ENCODE data around the gene CDH22.

CDH22 gene

GRCh38 chr20:46235077-46235476 is 73.2 kb downstream of the CDH22 start:
- DNase-seq, result no peak

GRCh38 chr20:46233701-46234100 is 74.6 kb downstream of the CDH22 start:
- no peak for DNase-seq

DNA sequence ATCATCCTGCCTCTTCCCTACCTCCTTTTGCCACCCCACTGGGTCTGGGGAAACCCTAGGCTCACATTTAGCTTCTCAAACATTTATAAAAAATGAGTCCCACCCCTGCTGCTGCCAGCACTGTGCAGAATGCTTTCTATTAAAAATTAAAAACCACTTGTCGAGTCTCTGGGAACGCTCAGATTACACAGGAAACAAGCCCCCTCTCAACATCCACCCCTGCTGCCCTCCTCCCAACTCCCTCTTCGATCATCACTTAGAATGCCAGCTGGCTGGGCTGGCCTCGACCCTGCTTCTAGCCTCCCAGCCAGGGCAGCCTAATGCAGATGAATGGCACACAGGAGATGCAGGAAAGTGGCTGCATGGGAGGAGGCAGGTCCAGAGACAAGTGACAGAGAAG is 75.8 kb downstream of the CDH22 start:
- no peak for DNase-seq

GRCh38 chr20:46230801-46231282 is 77.5 kb downstream of the CDH22 start:
- DNase-seq, result peak; percentile 51

- no peak for DNase-seq
Observed at GRCh38 chr20:46230106-46230491, 78.2 kb downstream of the CDH22 start.

GRCh38 chr20:46229478-46230105 is 78.7 kb downstream of the CDH22 start:
- DNase-seq, result no peak

DNA sequence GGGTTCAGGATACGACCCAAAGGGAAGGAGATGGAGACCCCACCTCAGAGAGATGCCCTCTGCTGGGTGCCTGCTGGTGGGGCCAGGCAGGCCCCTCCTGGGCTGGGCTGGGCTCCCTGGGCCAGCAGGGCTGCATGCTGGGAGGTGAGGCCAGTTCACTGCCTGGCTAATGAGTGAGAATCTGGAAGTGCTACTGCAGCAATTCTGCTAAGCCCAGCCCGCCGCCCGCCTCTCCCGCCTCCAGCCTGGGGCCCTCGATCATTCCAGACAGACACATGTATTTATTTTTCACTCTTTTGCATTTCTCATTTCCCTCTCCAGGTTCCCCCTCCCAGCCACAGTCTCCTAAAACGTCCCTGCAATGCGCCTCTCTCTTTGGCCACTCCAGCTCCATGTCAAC is 79.6 kb downstream of the CDH22 start:
- no peak for DNase-seq

DNA sequence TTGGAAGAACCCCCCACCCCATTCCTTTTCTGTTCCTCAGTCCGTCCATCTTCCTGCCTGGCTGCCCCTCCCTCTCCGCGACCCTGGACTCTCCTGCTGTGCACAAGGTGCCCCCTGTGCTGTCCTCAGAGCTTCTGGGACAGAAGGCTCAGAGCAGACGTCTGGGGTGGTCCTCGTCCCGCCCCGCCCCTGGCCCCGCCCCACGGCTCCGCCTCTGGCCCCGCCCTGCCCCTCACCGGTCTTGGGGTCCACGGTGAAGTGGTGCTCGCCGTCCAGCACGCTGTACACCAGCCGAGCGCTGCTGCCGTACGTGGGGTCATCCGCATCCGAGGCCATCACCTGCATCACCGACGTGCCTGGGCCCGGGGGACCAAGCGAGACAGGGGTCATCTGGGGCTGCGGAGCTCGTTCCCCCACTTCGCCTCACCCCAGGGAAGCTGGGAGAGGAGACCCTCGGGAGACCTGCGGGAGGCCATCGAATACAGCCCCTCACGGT is 81.0 kb downstream of the CDH22 start:
- DNase-seq, result no peak

DNA sequence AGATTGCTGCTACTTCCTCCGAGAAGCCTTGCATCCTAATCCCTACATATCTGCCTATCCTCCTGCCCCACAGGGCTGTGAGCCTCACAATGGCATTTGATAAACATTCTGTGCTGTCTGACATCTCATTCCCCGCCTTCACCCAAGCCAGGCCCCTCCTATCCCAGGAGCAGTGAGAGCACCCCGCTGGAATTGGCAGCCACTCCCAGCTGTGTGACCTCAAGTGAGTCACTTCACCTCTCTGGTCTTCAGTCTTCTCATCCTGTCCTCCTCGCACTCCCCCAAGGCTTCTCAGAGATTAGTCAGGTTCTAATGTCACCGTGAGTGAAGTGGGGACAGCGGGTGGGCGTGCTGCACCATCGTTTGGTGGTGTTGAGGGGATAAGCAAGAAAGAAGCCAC is 81.7 kb downstream of the CDH22 start:
- no peak for DNase-seq

- no peak for DNase-seq
Observed at GRCh38 chr20:46222521-46223007, 85.7 kb downstream of the CDH22 start.

GRCh38 chr20:46221256-46221833 is 87.0 kb downstream of the CDH22 start:
- no peak for DNase-seq

DNA sequence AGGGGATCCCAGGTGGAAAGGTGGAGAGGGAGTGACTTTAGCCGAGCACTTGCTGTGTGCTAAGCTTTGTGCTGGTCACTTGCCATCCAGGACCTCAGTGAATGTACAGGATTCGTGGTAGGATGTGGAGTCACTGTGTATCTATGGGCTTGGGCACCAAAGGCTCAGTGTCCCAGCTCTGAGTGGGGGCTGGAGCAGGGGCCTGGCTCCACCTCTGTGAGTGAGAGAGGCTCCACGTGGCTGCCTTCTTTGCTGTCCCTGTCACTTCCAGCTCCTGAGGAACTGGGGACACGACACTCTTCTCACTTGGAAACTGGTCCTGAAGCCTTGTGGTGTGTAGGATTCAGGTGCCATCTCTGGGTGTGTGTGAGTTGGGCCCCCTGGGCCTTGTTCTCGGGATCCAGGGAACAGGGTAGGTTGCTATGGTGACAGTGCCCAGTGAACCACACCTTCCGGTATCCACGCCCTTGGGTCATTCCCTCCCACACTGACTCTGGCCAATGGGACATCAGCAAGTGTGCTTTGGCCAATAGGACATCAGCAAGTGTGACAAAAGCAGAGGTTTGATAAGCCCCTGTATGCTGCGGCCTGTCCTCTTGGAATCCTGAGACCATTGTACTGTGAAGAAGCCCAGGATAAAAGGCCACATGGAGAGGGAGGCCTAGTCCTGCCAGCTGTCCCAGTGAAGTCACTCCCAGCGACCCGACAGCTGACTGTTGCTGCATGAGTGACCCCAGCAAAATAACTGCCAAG is 87.7 kb downstream of the CDH22 start:
- peak; percentile 50 for DNase-seq

DNA sequence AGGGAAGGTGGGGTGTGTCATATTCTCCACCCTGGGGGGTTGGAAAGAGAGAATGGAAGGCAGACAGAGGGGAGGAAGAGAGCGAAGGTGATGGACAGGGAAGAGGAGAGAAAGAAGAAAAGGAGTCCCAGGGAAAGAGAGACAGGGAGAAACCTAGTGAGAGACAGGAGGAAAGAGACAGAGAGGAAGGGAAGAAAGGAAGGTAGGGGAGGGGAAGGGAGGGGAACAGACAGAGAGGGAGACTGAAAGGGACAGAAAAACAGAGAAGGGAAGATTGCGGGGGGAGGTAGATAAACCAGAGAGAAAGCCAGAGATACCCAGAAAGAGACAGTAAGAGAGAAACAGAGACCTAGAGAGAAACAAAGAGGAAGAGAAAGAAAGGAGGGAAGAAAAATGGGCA is 88.4 kb downstream of the CDH22 start:
- DNase-seq, result no peak

DNA sequence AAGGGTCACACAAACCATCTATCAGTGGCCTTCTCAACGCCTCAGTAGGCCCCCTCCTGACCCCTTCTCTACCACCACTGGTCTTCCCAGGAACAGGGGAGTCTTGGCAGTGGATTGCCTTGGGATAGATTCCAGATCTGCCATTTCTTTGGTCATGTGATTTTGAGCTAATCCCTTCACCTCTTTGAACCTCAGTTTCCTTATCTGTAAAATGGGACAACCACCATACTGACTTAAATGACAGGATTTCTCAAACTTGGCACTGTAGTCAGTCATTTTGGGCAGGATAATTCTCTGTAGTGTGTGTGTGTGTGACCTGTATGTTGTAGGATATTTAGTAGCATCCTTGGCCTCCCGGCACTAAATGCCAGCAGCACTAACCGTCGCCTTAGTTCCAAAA is 89.1 kb downstream of the CDH22 start:
- no peak for DNase-seq

DNA sequence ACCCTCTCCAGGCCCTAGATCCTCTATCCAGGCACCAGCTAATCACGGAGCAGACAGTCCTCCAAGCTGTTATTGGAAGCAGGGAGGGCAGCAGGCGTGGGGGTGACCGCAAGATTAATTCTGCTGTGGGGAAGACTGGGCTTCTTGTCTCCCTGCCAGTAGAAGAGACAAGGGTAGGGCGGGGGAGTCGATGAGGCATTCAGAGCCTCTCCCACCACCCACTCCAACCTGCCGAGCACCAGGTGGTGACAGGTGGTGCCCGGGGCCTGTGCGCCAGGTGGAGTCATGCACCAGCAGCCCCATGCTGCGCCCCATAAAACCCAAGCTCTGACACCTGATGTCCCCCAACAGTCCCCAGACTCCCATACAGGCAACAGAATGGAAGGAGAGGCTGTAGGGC is 89.6 kb downstream of the CDH22 start:
- DNase-seq, result no peak

DNA sequence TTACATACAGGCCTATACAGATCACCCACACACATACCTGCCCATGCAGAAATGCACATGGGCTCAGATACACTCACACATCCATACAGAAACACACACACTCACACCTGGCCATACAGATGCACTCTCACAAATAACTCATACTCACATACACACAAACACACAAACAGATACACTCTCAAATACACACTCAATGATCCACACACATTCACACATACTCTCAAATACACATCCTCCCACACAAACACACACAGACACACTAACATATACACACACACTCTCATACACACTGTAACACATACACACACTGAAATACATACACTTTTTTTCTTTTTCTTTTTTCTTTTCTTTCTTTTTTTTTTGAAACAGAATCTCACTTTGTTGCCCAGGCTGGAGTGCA is 90.7 kb downstream of the CDH22 start:
- no peak for DNase-seq

- DNase-seq, result no peak
Observed at GRCh38 chr20:46216770-46217464, 91.4 kb downstream of the CDH22 start.

DNA sequence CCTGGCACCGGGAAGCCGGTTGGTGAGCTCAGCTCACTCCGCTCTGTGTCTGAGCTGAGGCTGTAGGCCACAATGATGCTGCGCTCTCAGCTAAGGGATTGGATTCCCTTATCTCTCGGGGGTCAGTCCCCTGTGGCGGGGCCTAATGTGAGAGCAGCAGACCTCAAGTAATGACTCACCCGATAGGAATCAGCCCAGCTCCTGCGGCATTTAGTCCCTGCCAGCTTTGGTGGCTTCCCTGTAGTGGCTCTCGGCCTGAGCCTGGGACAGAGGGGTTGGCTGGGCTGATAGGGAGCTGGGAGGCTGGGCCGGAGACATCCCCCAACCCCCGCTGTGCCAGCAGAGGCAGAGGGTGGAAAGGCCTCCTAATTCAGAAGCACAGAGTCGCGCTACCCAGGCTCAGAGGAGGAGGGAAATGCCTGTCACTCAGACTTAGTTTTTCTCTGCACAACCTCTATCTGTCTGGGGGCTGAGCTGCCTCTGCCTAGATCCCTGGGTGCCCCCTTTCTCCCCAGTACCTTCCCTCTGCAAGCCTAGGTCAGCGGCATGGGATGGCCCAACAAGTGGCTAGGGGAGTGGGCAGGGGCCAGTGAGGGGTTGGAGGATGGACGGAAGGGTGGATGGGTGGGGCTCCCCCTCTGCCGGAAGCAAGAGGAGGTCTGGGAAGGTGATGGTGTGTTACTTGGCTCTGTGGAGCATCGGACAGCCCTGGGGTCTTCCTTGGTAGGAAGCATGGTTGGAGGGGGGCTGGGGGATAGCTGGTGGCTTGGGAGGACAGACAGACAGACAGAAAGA is 92.2 kb downstream of the CDH22 start:
- DNase-seq, result no peak

DNA sequence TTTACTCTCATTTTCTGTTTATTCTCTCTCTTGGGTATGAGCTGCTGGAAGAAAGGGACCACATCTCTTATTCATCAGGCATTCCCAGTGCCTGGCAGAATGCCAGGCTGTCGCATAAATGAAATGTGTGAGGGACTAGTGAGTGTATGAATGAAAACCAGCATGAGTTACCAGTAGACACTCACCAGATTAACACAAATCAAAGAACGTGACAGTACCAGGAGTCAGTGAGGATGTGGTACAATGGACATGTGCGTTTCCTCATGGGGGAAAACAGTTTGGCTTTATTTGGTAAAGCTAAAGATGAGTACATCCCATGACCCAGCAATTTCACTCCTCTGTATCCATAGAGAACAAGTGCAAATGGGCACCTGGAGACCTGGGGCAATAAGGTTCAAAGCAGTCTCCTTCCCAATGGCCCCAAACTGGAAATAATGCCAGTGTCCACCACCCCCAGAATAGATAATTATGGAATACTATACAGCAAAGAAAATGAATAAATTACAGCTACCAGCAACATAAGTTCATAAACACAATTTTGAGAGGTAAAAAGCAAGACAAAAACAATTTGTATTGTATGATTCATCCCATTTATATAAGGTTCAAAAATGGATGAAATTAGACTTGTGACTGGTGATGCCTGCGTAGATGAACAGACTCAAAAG is 93.3 kb downstream of the CDH22 start:
- DNase-seq, result no peak

DNA sequence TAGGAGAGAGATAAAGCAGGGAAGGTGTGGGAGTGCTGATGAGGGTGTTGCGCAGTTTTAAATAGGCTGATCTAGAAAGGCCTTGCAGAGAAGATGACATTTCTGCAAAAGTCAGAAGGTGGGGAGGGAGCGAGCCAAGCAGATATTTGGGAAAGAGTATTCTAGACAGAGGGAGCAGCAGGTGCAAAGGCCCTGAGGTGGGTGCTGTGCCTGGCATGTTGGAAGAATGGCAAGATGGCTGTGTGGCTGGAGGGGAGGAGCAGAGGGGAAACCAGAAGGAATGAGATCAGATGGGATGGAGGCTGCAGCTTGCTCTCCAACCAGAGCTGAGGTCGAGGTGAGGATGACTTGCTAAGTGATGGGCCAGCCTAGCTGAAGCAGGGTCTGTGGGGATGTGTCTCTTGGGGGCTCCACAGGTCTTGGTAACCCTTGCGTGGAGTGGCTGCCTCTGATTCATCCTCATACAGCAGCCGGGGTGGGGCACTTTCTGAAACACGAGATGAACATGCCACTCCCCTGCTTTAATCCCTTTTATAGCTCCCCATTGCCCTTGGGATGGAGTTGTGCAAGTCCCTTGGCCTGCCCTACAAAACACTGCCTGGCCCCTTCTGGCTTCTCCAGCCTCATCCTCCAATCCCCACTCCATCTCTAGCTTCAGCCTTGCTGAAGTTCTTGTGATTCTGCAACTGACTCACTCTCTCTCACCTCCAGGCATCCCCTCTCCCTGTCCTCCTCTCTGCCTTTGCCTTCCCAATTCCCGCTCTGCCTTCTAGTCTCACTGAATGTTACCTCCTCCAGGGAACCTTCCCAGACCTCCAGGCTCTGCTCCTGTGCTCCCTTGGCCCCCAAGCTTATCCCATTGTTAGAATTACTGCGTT is 94.1 kb downstream of the CDH22 start:
- DNase-seq, result no peak

- no peak for DNase-seq
Observed at GRCh38 chr20:46212876-46213275, 95.4 kb downstream of the CDH22 start.
